K562 (cell line): ENCODE measurements around the gene ATL2. TPM values are rescaled to one million over a fixed set of nuclear protein-coding genes. Genes with fewer than 3 reads are reported as not detected.

ENCODE experiments used
- BRF2 ChIP-seq: IDR thresholded peaks from 3 replicates; pipeline ENCODE4 v1.6.1; 2011; ENCODE audit warnings: borderline replicate concordance, mild to moderate bottlenecking; ENCODE audit not compliant: insufficient read length, insufficient read depth
- ETV5 ChIP-seq: sonication (generic); formaldehyde crosslinking; IDR thresholded peaks from 2 replicates; pipeline ENCODE4 v1.4.0; 2020; ENCODE audit warnings: low read depth, mild to moderate bottlenecking, missing genetic modification reagents
- GABPB1 ChIP-seq: sonication (generic); formaldehyde crosslinking; IDR thresholded peaks from 2 replicates; pipeline ENCODE4 v1.8.0; 2022; ENCODE audit warnings: mild to moderate bottlenecking, missing genetic modification reagents
- IFI16 ChIP-seq: fragments of 250-450 bp; sonication (Bioruptor Pico); IDR thresholded peaks from 2 replicates; pipeline ENCODE4 v2.1.2; 2022; ENCODE audit warnings: mild to moderate bottlenecking, inconsistent platforms
- MAFF ChIP-seq: IDR thresholded peaks from 2 replicates; pipeline ENCODE4 v1.6.1; 2012; ENCODE audit warnings: low read length, improper control_type of control experiment
- MEIS2 ChIP-seq: fragments of 450-650 bp; IDR thresholded peaks from 2 replicates; pipeline ENCODE4 v1.6.1; 2014; ENCODE audit warnings: mild to moderate bottlenecking; ENCODE audit not compliant: partially characterized antibody
- PATZ1 ChIP-seq: fragments of 250-450 bp; sonication (Bioruptor Pico); IDR thresholded peaks from 2 replicates; pipeline ENCODE4 v1.5.0; 2020; ENCODE audit warnings: mild to moderate bottlenecking, borderline replicate concordance
- PHTF2 ChIP-seq: fragments of 250-450 bp; sonication (Bioruptor Pico); IDR thresholded peaks from 2 replicates; pipeline ENCODE4 v1.5.0; 2021; ENCODE audit warnings: mild to moderate bottlenecking
- POLR2AphosphoS5 ChIP-seq: IDR thresholded peaks from 2 replicates; pipeline ENCODE4 v1.6.1; 2011; ENCODE audit warnings: mild to moderate bottlenecking, low read depth, low read length, moderate library complexity; ENCODE audit not compliant: control insufficient read depth, insufficient read depth
- RCOR1 ChIP-seq, 2 experiments: IDR thresholded peaks; 2 replicates each; pipeline ENCODE4 v1.6.1; 2012; ENCODE audit warnings: low read depth in 2 of 2, low read length in 2 of 2, borderline replicate concordance in 1 of 2, improper control_type of control experiment in 1 of 2
- TCF3 ChIP-seq: sonication (generic); formaldehyde crosslinking; IDR thresholded peaks from 2 replicates; pipeline ENCODE4 v1.4.0; 2020; ENCODE audit warnings: mild to moderate bottlenecking, missing genetic modification reagents
- THRAP3 ChIP-seq: fragments of 450-650 bp; IDR thresholded peaks from 2 replicates; pipeline ENCODE4 v1.6.1; 2016; ENCODE audit warnings: mild to moderate bottlenecking, inconsistent platforms, borderline replicate concordance
- TOE1 ChIP-seq, 2 experiments: fragments of 450-650 bp in 1 of 2; sonication (generic) in 1 of 2; formaldehyde crosslinking in 1 of 2; IDR thresholded peaks; 2 replicates each; pipeline versions ENCODE4 v1.7.1 to v1.8.0; 2016 to 2022; ENCODE audit warnings: borderline replicate concordance in 2 of 2, mild to moderate bottlenecking in 2 of 2, antibody characterized with exemption in 1 of 2, inconsistent platforms in 1 of 2, low read depth in 1 of 2, missing genetic modification reagents in 1 of 2, moderate library complexity in 1 of 2
- ZBED1 ChIP-seq: IDR thresholded peaks from 2 replicates; pipeline ENCODE4 v1.6.1; 2014
- ZNF584 ChIP-seq: fragments of 200-800 bp; sonication (Bioruptor generic); IDR thresholded peaks from 2 replicates; pipeline ENCODE4 v1.6.1; 2016; ENCODE audit warnings: low read depth, mild to moderate bottlenecking, missing genetic modification characterization, missing compliant biosample characterization
- polyA plus RNA-seq, 8 experiments: library from polyadenylated mRNA; depleted of rRNA in 4 of 8; stranded (reverse) in 5 of 8; unstranded in 3 of 8; fragments of >200 nt; fragmentation: Nextera tagmentation in 2 of 8; fragmentation: Illumina TruSeq in 1 of 8; extraction: Ambion mirVana in 2 of 8; extraction: Trizol in 1 of 8; gene quantifications; 2 replicates each; pipeline versions ENCODE4 v1.2.1 to v1.2.3, GENCODE V29; 2011 to 2014; ENCODE audit warnings: inconsistent platforms in 1 of 8, missing spikeins in 1 of 8
- total RNA-seq, 7 experiments: library from RNA; depleted of rRNA in 6 of 7; stranded (reverse); fragments of >200 nt in 6 of 7; fragmentation: Illumina TruSeq in 2 of 7; extraction: Trizol in 2 of 7; gene quantifications; 2 replicates each; pipeline versions ENCODE4 v1.2.1 to v1.2.3, GENCODE V29; 2011 to 2021; ENCODE audit warnings: low replicate concordance in 1 of 7
- TF ChIP-seq, protein P1 (sequence below), 2 experiments: fragments of 200-800 bp in 1 of 2; sonication (Bioruptor generic) in 1 of 2; sonication (generic) in 1 of 2; formaldehyde crosslinking in 1 of 2; IDR thresholded peaks in 1 of 2; conservative IDR thresholded peaks in 1 of 2; 2 replicates each; pipeline versions ENCODE4 v1.5.0 to v1.6.1; 2016 to 2020; ENCODE audit warnings: missing compliant biosample characterization in 1 of 2, missing genetic modification characterization in 1 of 2, missing genetic modification reagents in 1 of 2
- TF ChIP-seq, protein P2 (sequence below): sonication (generic); formaldehyde crosslinking; IDR thresholded peaks from 2 replicates; pipeline ENCODE4 v1.8.0; 2022; ENCODE audit warnings: missing genetic modification reagents, mild to moderate bottlenecking, moderate library complexity, borderline replicate concordance
- TF ChIP-seq, protein P3 (sequence below): sonication (generic); formaldehyde crosslinking; IDR thresholded peaks from 2 replicates; pipeline ENCODE4 v1.9.0; 2022; ENCODE audit warnings: mild to moderate bottlenecking, missing genetic modification reagents
- TF ChIP-seq, protein P4 (sequence below): IDR thresholded peaks from 2 replicates; pipeline ENCODE4 v1.6.1; 2011; ENCODE audit not compliant: insufficient read length; ENCODE audit errors: extremely low read depth

Gene ATL2
- total and polyA plus RNA-seq, 9 of the 15 experiments (the other 6 are each of a cell fraction or from before 2014, with no cell fraction given), result 12.0 to 80.8 (median 70.2) TPM

- TF ChIP-seq MEIS2, result no peak
- TF ChIP-seq, protein P1, sequence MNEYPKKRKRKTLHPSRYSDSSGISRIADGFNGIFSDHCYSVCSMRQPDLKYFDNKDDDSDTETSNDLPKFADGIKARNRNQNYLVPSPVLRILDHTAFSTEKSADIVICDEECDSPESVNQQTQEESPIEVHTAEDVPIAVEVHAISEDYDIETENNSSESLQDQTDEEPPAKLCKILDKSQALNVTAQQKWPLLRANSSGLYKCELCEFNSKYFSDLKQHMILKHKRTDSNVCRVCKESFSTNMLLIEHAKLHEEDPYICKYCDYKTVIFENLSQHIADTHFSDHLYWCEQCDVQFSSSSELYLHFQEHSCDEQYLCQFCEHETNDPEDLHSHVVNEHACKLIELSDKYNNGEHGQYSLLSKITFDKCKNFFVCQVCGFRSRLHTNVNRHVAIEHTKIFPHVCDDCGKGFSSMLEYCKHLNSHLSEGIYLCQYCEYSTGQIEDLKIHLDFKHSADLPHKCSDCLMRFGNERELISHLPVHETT (CRISPR knock-in tag; conservative IDR thresholded peaks at IDR 0.05 in 1 of 2, IDR thresholded peaks at IDR 0.05 in 1 of 2), result peak in 1 of 2 experiments; percentile 63; a peak in 2 of 4 replicates
- TF ChIP-seq RCOR1 (IDR thresholded peaks at IDR 0.05; ENCODE audit: borderline replicate concordance in 1 of 2, low read depth in 2 of 2, low read length in 2 of 2), result no peak
- no peak for TF ChIP-seq MAFF
- TF ChIP-seq GABPB1, result no peak; the same call in 1 of the 2 replicates
- no peak; the same call in none of the 2 replicates for TF ChIP-seq POLR2AphosphoS5
- TF ChIP-seq ZNF584 (CRISPR knock-in tag), result no peak
- no peak for TF ChIP-seq TCF3 (CRISPR knock-in tag)
- no peak for TF ChIP-seq PATZ1 (CRISPR knock-in tag)
- TF ChIP-seq BRF2, result no peak
- TF ChIP-seq ZBED1, result no peak
- TF ChIP-seq, protein P2, sequence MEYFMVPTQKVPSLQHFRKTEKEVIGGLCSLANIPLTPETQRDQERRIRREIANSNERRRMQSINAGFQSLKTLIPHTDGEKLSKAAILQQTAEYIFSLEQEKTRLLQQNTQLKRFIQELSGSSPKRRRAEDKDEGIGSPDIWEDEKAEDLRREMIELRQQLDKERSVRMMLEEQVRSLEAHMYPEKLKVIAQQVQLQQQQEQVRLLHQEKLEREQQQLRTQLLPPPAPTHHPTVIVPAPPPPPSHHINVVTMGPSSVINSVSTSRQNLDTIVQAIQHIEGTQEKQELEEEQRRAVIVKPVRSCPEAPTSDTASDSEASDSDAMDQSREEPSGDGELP (CRISPR knock-in tag), result peak; percentile 52
- TF ChIP-seq IFI16 (CRISPR knock-in tag), result no peak
- no peak for TF ChIP-seq ETV5 (CRISPR knock-in tag)
- TF ChIP-seq TOE1 (IDR thresholded peaks at IDR 0.05; ENCODE audit: borderline replicate concordance), result peak; percentile 46; the same call in 1 of the 2 replicates
- TF ChIP-seq TOE1 (CRISPR knock-in tag; IDR thresholded peaks at IDR 0.05; ENCODE audit: borderline replicate concordance, low read depth), result peak; percentile 86; the same call in 1 of the 2 replicates
- TF ChIP-seq PHTF2 (CRISPR knock-in tag), result no peak
- TF ChIP-seq, protein P3, sequence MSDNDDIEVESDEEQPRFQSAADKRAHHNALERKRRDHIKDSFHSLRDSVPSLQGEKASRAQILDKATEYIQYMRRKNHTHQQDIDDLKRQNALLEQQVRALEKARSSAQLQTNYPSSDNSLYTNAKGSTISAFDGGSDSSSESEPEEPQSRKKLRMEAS (CRISPR knock-in tag), result peak; percentile 75; the same call in 1 of the 2 replicates
- TF ChIP-seq, protein P4, sequence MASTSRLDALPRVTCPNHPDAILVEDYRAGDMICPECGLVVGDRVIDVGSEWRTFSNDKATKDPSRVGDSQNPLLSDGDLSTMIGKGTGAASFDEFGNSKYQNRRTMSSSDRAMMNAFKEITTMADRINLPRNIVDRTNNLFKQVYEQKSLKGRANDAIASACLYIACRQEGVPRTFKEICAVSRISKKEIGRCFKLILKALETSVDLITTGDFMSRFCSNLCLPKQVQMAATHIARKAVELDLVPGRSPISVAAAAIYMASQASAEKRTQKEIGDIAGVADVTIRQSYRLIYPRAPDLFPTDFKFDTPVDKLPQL, result no peak
- no peak for TF ChIP-seq THRAP3
Measured at GRCh38 chr2:38376346-38377049, 575 bp downstream of the ATL2 start (continued).
